H9 (cell line): ENCODE results near the gene NUP160. TPM values are rescaled to one million over a fixed set of nuclear protein-coding genes. Genes with fewer than 3 reads are reported as not detected.
"Not testable (repeated sequence)": the region's sequence is repeated elsewhere in the genome, so short reads cannot be mapped to it uniquely, and the experiment has no call there.

Experiments
- DNase-seq: peaks from one replicate; pipeline ENCODE4 v3.0.0-alpha.2; 2017
- H2AFZ ChIP-seq: one replicate; pipeline ENCODE4 v1.6.1; 2013; ENCODE audit warnings: mild to moderate bottlenecking, low read length, control low read depth, moderate library complexity
- H2AK5ac ChIP-seq: 2 replicates; pipeline ENCODE4 v1.6.1; 2013; ENCODE audit warnings: low read length, control low read depth, mixed read lengths; ENCODE audit not compliant: insufficient read length
- H2BK120ac ChIP-seq: one replicate; pipeline ENCODE4 v1.6.1; 2013; ENCODE audit warnings: low read depth, mild to moderate bottlenecking, low read length, control low read depth, inconsistent platforms; ENCODE audit not compliant: poor library complexity, severe bottlenecking
- H2BK12ac ChIP-seq: 2 replicates; pipeline ENCODE4 v1.6.1; 2013; ENCODE audit warnings: low read length, control low read depth, mixed read lengths, low read depth; ENCODE audit not compliant: insufficient read length
- H2BK15ac ChIP-seq: 2 replicates; pipeline ENCODE4 v1.6.1; 2013; ENCODE audit warnings: low read depth, low read length, control low read depth
- H2BK20ac ChIP-seq: one replicate; pipeline ENCODE4 v1.6.1; 2013; ENCODE audit warnings: low read depth, mild to moderate bottlenecking, low read length, control low read depth, inconsistent platforms; ENCODE audit not compliant: poor library complexity, severe bottlenecking
- H2BK5ac ChIP-seq: 2 replicates; pipeline ENCODE4 v1.6.1; 2013; ENCODE audit warnings: low read length, control low read depth, mixed read lengths; ENCODE audit not compliant: insufficient read length
- H3K14ac ChIP-seq: 2 replicates; pipeline ENCODE4 v1.6.1; 2013; ENCODE audit warnings: low read length, control low read depth; ENCODE audit not compliant: insufficient read depth
- H3K18ac ChIP-seq: 2 replicates; pipeline ENCODE4 v1.6.1; 2013; ENCODE audit warnings: low read depth, mild to moderate bottlenecking, mixed read lengths, low read length, control low read depth; ENCODE audit not compliant: insufficient read length
- H3K23ac ChIP-seq: 2 replicates; pipeline ENCODE4 v1.6.1; 2013; ENCODE audit warnings: low read length, control low read depth, mixed read lengths, low read depth; ENCODE audit not compliant: insufficient read length
- H3K23me2 ChIP-seq: 2 replicates; pipeline ENCODE4 v1.6.1; 2013; ENCODE audit warnings: low read depth, mild to moderate bottlenecking, mixed read lengths, low read length, control low read depth; ENCODE audit not compliant: insufficient read length, poor library complexity, severe bottlenecking
- H3K27ac ChIP-seq: 2 replicates; pipeline ENCODE4 v1.5.1; 2013; ENCODE audit warnings: low read length, control low read depth, mixed read lengths, low read depth; ENCODE audit not compliant: insufficient read length
- H3K27me3 ChIP-seq: 2 replicates; pipeline ENCODE4 v1.6.1; 2013; ENCODE audit warnings: low read length, control low read depth, inconsistent platforms; ENCODE audit not compliant: insufficient read depth
- H3K4ac ChIP-seq: 2 replicates; pipeline ENCODE4 v1.6.1; 2013; ENCODE audit warnings: low read depth, mild to moderate bottlenecking, control low read depth, inconsistent platforms, low read length, moderate library complexity
- H3K4me1 ChIP-seq: 2 replicates; pipeline ENCODE4 v1.6.1; 2013; ENCODE audit warnings: low read length, control low read depth, inconsistent platforms; ENCODE audit not compliant: insufficient read depth
- H3K4me2 ChIP-seq: 2 replicates; pipeline ENCODE4 v1.6.1; 2013; ENCODE audit warnings: low read length, control low read depth, mixed read lengths; ENCODE audit not compliant: insufficient read length, insufficient read depth
- H3K56ac ChIP-seq: 2 replicates; pipeline ENCODE4 v1.6.1; 2013; ENCODE audit warnings: low read depth, mild to moderate bottlenecking, mixed read lengths, low read length, control low read depth; ENCODE audit not compliant: insufficient read length
- H3K79me1 ChIP-seq: 2 replicates; pipeline ENCODE4 v1.6.1; 2013; ENCODE audit warnings: low read depth, mild to moderate bottlenecking, moderate library complexity, low read length, control low read depth, inconsistent platforms; ENCODE audit not compliant: insufficient read depth, poor library complexity, severe bottlenecking
- H3K79me2 ChIP-seq: 2 replicates; pipeline ENCODE4 v1.6.1; 2013; ENCODE audit warnings: low read length, control low read depth, inconsistent platforms; ENCODE audit not compliant: insufficient read depth
- H3K9ac ChIP-seq: 2 replicates; pipeline ENCODE4 v1.6.1; 2013; ENCODE audit warnings: low read length, control low read depth, mixed read lengths; ENCODE audit not compliant: insufficient read length; ENCODE audit errors: extremely low read depth
- H3K9me3 ChIP-seq: one replicate; pipeline ENCODE4 v1.6.1; 2013; ENCODE audit warnings: low read depth, low read length, inconsistent platforms; ENCODE audit not compliant: control insufficient read depth
- H3T11ph ChIP-seq: one replicate; pipeline ENCODE4 v1.6.1; 2013; ENCODE audit warnings: mild to moderate bottlenecking, low read length, control low read depth, inconsistent platforms
- H4K20me1 ChIP-seq: one replicate; pipeline ENCODE4 v1.6.1; 2013; ENCODE audit not compliant: control insufficient read depth, insufficient read length, insufficient read depth
- H4K5ac ChIP-seq: 2 replicates; pipeline ENCODE4 v1.6.1; 2013; ENCODE audit warnings: low read depth, mild to moderate bottlenecking, mixed read lengths, low read length, control low read depth; ENCODE audit not compliant: insufficient read length
- H4K8ac ChIP-seq: replicated peaks from 2 replicates; pipeline ENCODE4 v1.6.1; 2013; ENCODE audit warnings: low read length, control low read depth, mixed read lengths, low read depth; ENCODE audit not compliant: insufficient read length
- H4K91ac ChIP-seq: 2 replicates; pipeline ENCODE4 v1.6.1; 2013; ENCODE audit warnings: low read depth, mild to moderate bottlenecking, moderate library complexity, mixed read lengths, low read length, control low read depth; ENCODE audit not compliant: insufficient read length
- H3K27ac Mint-ChIP-seq, 3 experiments: 2 replicates in 2 of 3; 3 replicates in 1 of 3; pipeline ENCODE4 v1.8.0; 2020 to 2021; ENCODE audit warnings: mixed read lengths in 3 of 3, mild to moderate bottlenecking in 1 of 3, moderate library complexity in 1 of 3
- H3K27me3 Mint-ChIP-seq: 2 replicates; pipeline ENCODE4 v1.8.0; 2021; ENCODE audit warnings: low read depth, mild to moderate bottlenecking, moderate library complexity, mixed read lengths
- H3K36me3 Mint-ChIP-seq, 3 experiments: 2 replicates in 2 of 3; 3 replicates in 1 of 3; pipeline ENCODE4 v1.8.0; 2020 to 2021; ENCODE audit warnings: low read depth in 3 of 3, mixed read lengths in 3 of 3; ENCODE audit not compliant: insufficient read depth in 1 of 3
- H3K4me1 Mint-ChIP-seq, 2 experiments: 2 replicates each; pipeline ENCODE4 v1.8.0; 2020; ENCODE audit warnings: mixed read lengths in 2 of 2
- H3K4me3 Mint-ChIP-seq, 2 experiments: 2 replicates in 1 of 2; 3 replicates in 1 of 2; pipeline ENCODE4 v1.8.0; 2020 to 2021; ENCODE audit warnings: mild to moderate bottlenecking in 2 of 2, mixed read lengths in 2 of 2, moderate library complexity in 1 of 2
- H3K9me3 Mint-ChIP-seq, 2 experiments: 2 replicates in 1 of 2; 3 replicates in 1 of 2; pipeline ENCODE4 v1.8.0; 2020; ENCODE audit warnings: mild to moderate bottlenecking in 2 of 2, mixed read lengths in 2 of 2, moderate library complexity in 1 of 2
- CTCF ChIP-seq: fragments of 200-600 bp; sonication (generic); conservative IDR thresholded peaks from 3 replicates; pipeline ENCODE4 v1.8.0; 2021; ENCODE audit warnings: antibody characterized with exemption, mild to moderate bottlenecking
- WGBS: extraction: QIAGEN DNeasy Blood & Tissue Kit; methylation state at CpG from one replicate; pipeline ENCODE4 v1.1.7; 2013; ENCODE audit warnings: missing lambda C conversion rate, low lambda C conversion rate, mixed read lengths; ENCODE audit not compliant: insufficient read length; ENCODE audit errors: extremely low coverage; 5-methylcytosine and 5-hydroxymethylcytosine counted together
- total RNA-seq: library from RNA; stranded (reverse); gene quantifications from 2 replicates; pipeline ENCODE4 v1.2.1, GENCODE V29; 2021

The NUP160 gene
- total RNA-seq, 1 experiment from 2014 or later: 86.1 TPM

- Histone ChIP-seq H3K79me2 (no peaks in the 10 kb centered on the region), H4K5ac (no peak overlapping the region), H2AK5ac (no peak overlapping the region), H3K14ac (no peak overlapping the region), H2BK120ac (no peak overlapping the region), H3K23ac (no peak overlapping the region), H2BK12ac (no peak overlapping the region), H3K79me1 (no peaks in the 10 kb centered on the region), H4K8ac (no peak overlapping the region), H3K4ac (no peak overlapping the region), H3K23me2 (no peaks in the 10 kb centered on the region), H2BK20ac (no peak overlapping the region), H4K91ac (no peak overlapping the region), H3K27ac (no peak overlapping the region), H3K27me3 (no peaks in the 10 kb centered on the region), H3K4me2 (no peak overlapping the region), H3K18ac (no peak overlapping the region), H3K4me1 (no peaks in the 10 kb centered on the region), H2BK5ac (no peak overlapping the region), H3K56ac (no peak overlapping the region), H2AFZ (no peak overlapping the region), H4K20me1 (no peaks in the 10 kb centered on the region), H2BK15ac (no peak overlapping the region), H3K9me3 (no peaks in the 10 kb centered on the region), H3K9ac (no peak overlapping the region), H3T11ph (no peak overlapping the region)
- TF ChIP-seq CTCF: no peak
- Mint-ChIP-seq H3K27ac (no peak overlapping the region), H3K27me3 (no peaks in the 10 kb centered on the region), H3K4me1 (no peaks in the 10 kb centered on the region), H3K9me3 (no peaks in the 10 kb centered on the region), H3K4me3 (no peak overlapping the region), H3K36me3 (peaks cover 31 to 84% (median 57%) of the 10 kb centered on the region in 3 experiments; a peak in 6 of 7 replicates)
- WGBS: no CpG with 5 or more reads among the region's 4 CpGs
- no peak for DNase-seq
These were observed 56.2 kb downstream of the NUP160 start for GRCh38 chr11:47791774-47792430.

- not testable (repeated sequence) for H3K27ac Mint-ChIP-seq, H3K14ac ChIP-seq, H2BK15ac ChIP-seq, H2BK120ac ChIP-seq, H4K8ac ChIP-seq, H3K9me3 ChIP-seq, H4K20me1 ChIP-seq, H2BK12ac ChIP-seq, H3T11ph ChIP-seq, H3K27me3 Mint-ChIP-seq, H2BK20ac ChIP-seq, H3K79me2 ChIP-seq, H4K5ac ChIP-seq, H3K9me3 Mint-ChIP-seq, H3K23me2 ChIP-seq, H3K23ac ChIP-seq, H3K27me3 ChIP-seq, H3K56ac ChIP-seq, H4K91ac ChIP-seq, H3K9ac ChIP-seq, H3K27ac ChIP-seq, H2AFZ ChIP-seq, H3K4me2 ChIP-seq, DNase-seq, H3K79me1 ChIP-seq, H3K4me1 ChIP-seq, H3K18ac ChIP-seq, H3K4me1 Mint-ChIP-seq, H3K4me3 Mint-ChIP-seq, H3K4ac ChIP-seq, H2BK5ac ChIP-seq, H2AK5ac ChIP-seq
- peaks cover 33 to 88% (median 60%) of the 10 kb centered on the region in 3 experiments; a peak in 6 of 7 replicates for H3K36me3 Mint-ChIP-seq
- WGBS: no CpG with 5 or more reads among the region's 8 CpGs
These were observed 58.1 kb downstream of the NUP160 start for GRCh38 chr11:47790017-47790416.
